NCI-H2029 (cell line): Measurements from ENCODE around the gene RXFP3.
"Not testable (repeated sequence)": the region's sequence is repeated elsewhere in the genome, so short reads cannot be mapped to it uniquely, and the experiment has no call there.

ENCODE experiments used
- DNase-seq: peaks from one replicate; lab custom pipeline; 2025; lab: John Stamatoyannopoulos, UW

Gene RXFP3

GRCh38 chr5:33934176-33934575 is 2.0 kb upstream of the RXFP3 start:
- no peak for DNase-seq

- DNase-seq, result peak; percentile 25
Measured at GRCh38 chr5:33936004-33936380, 194 bp upstream of the RXFP3 start.

GRCh38 chr5:33937017-33937706 is 976 bp downstream of the RXFP3 start:
- DNase-seq, result peak; percentile 44

GRCh38 chr5:33937707-33938506 is 1.7 kb downstream of the RXFP3 start:
- DNase-seq, result no peak

- DNase-seq, result no peak
Measured at GRCh38 chr5:33938507-33938796, 2.3 kb downstream of the RXFP3 start.

GRCh38 chr5:33938881-33939280 is 2.7 kb downstream of the RXFP3 start:
- no peak for DNase-seq

GRCh38 chr5:33939556-33940262 is 3.5 kb downstream of the RXFP3 start:
- no peak for DNase-seq

GRCh38 chr5:33941090-33941489 is 4.9 kb downstream of the RXFP3 start:
- DNase-seq, result no peak

GRCh38 chr5:33944543-33945132 is 8.5 kb downstream of the RXFP3 start:
- no peak for DNase-seq

- DNase-seq, result not testable (repeated sequence)
Measured at GRCh38 chr5:33952175-33952574, 16.0 kb downstream of the RXFP3 start.

GRCh38 chr5:33957577-33958150 is 21.5 kb downstream of the RXFP3 start:
- no peak for DNase-seq

- no peak for DNase-seq
Measured at GRCh38 chr5:33958176-33958575, 22.0 kb downstream of the RXFP3 start.

- DNase-seq, result no peak
Measured at GRCh38 chr5:33964132-33964700, 28.0 kb downstream of the RXFP3 start.

GRCh38 chr5:33966805-33967204 is 30.6 kb downstream of the RXFP3 start:
- DNase-seq, result no peak

GRCh38 chr5:33968211-33969005 is 32.2 kb downstream of the RXFP3 start:
- no peak for DNase-seq

GRCh38 chr5:33969572-33970452 is 33.6 kb downstream of the RXFP3 start:
- no peak for DNase-seq

- no peak for DNase-seq
Measured at GRCh38 chr5:33973271-33973670, 37.1 kb downstream of the RXFP3 start.

GRCh38 chr5:33975852-33976251 is 39.7 kb downstream of the RXFP3 start:
- DNase-seq, result no peak

GRCh38 chr5:33976307-33976706 is 40.1 kb downstream of the RXFP3 start:
- DNase-seq, result no peak

GRCh38 chr5:33978306-33978705 is 42.1 kb downstream of the RXFP3 start:
- DNase-seq, result no peak
